Stimulated activated effector memory CD8-positive, alpha-beta T cell treated with anti-CD3 and anti-CD28 coated beads, Interleukin-12 subunit alpha, Interleukin-12 subunit beta, amount 100 ng/mL, for 72 hours (primary cell): ENCODE measurements around the gene RBM33.
"Not testable (repeated sequence)": the region's sequence is repeated elsewhere in the genome, so short reads cannot be mapped to it uniquely, and the experiment has no call there.

Experiments
- ATAC-seq: fragments of 150-1000 bp; cut with Tn5 transposase; 2 replicates; pipeline ENCODE4 v1.10.0; 2021
- DNase-seq, 2 donors: peaks; one replicate each; pipeline ENCODE4 v3.0.0; 2021 to 2022; ENCODE audit warnings: low spot score in 2 of 2
- H3K27ac Mint-ChIP-seq: one replicate; pipeline ENCODE4 v1.8.0; 2022; ENCODE audit warnings: mild to moderate bottlenecking, mixed read lengths
- H3K36me3 Mint-ChIP-seq: one replicate; pipeline ENCODE4 v1.8.0; 2022; ENCODE audit warnings: mild to moderate bottlenecking, mixed read lengths
- H3K4me1 Mint-ChIP-seq: one replicate; pipeline ENCODE4 v1.8.0; 2022; ENCODE audit warnings: mixed read lengths
- H3K4me3 Mint-ChIP-seq: one replicate; pipeline ENCODE4 v1.8.0; 2022; ENCODE audit warnings: mild to moderate bottlenecking, mixed read lengths
- H3K9me3 Mint-ChIP-seq: one replicate; pipeline ENCODE4 v1.8.0; 2022; ENCODE audit warnings: mixed read lengths

RBM33 gene

GRCh38 chr7:155644178-155644970 lies at the start of gene RBM33:
TSS of gene RBM33 (plus strand) at chr7:155644661. CDS start at chr7:155644877, 216 bp downstream.
- Mint-ChIP-seq H3K36me3 (peaks cover 84% of the 10 kb centered on the region), H3K27ac (peak within 1 kb of the TSS; percentile 99), H3K4me3 (peak within 1 kb of the TSS; percentile 95), H3K9me3 (peaks cover 8% of the 10 kb centered on the region), H3K4me1 (peaks cover 39% of the 10 kb centered on the region)
- ATAC-seq (peak; percentile 92), DNase-seq (peak; percentile 77 to 91)

GRCh38 chr7:155594961-155595366 lies 49.5 kb upstream of the RBM33 start:
- H3K36me3 Mint-ChIP-seq, result no peaks in the 10 kb centered on the region
- no peaks in the 10 kb centered on the region for H3K9me3 Mint-ChIP-seq
- H3K4me3 Mint-ChIP-seq, result no peak overlapping the region
- H3K27ac Mint-ChIP-seq, result no peak overlapping the region
- ATAC-seq (no peak), DNase-seq (no peak)
- peaks cover 9% of the 10 kb centered on the region for H3K4me1 Mint-ChIP-seq

DNA sequence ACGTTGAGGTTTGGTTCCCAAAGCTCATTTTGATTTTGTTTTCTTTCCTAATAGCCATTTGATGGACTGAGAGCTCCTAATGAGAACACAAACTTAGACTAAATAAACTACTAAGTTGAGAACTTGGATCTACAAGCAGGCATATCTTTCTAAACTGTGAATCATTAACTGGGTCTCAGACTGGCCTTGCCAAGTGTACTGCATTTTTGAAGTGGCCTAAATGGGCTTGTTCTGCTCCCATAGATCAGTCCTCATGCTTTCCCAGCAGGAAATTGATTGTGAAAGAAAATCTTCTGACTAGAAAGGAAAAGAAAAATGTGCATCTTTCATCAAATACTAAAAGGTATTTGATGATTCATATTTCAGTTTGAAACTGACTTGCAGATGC lies 46.7 kb upstream of the RBM33 start:
- DNase-seq (no peak), ATAC-seq (no peak)
- Mint-ChIP-seq H3K4me1 (peaks cover 9% of the 10 kb centered on the region), H3K4me3 (no peak overlapping the region), H3K27ac (no peak overlapping the region), H3K9me3 (no peaks in the 10 kb centered on the region), H3K36me3 (no peaks in the 10 kb centered on the region)

DNA sequence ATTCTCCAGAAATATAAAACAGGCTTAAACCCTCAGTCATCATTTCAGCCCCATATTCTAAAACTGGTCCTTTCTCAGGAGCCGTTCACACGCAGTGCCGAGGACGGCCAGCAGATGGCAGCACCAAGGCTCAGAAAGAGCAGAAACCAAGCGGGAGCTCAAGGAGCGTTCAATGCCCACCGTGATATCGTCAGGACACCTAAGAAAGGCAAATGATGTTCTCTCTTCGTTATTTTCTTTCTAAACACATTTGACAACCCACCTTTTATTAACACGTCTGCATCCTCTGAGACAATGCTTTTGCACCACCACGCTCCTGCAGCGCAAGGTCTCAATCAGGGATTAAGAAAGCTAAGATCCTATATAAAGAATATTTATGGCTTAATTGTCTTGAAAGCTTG lies 45.7 kb upstream of the RBM33 start:
- Mint-ChIP-seq H3K27ac (no peak overlapping the region), H3K9me3 (no peaks in the 10 kb centered on the region), H3K36me3 (no peaks in the 10 kb centered on the region), H3K4me3 (no peak overlapping the region), H3K4me1 (peaks cover 9% of the 10 kb centered on the region)
- ATAC-seq (peak; percentile 82), DNase-seq (peak; percentile 91 to 95)

GRCh38 chr7:155602156-155602555 lies 42.3 kb upstream of the RBM33 start:
- Mint-ChIP-seq H3K9me3 (no peaks in the 10 kb centered on the region), H3K4me3 (no peak overlapping the region), H3K36me3 (no peaks in the 10 kb centered on the region), H3K27ac (no peak overlapping the region), H3K4me1 (peaks cover 9% of the 10 kb centered on the region)
- no peak for ATAC-seq
- no peak for DNase-seq

- Mint-ChIP-seq H3K9me3 (no peaks in the 10 kb centered on the region), H3K4me3 (no peak overlapping the region), H3K4me1 (peaks cover 9% of the 10 kb centered on the region), H3K27ac (no peak overlapping the region), H3K36me3 (no peaks in the 10 kb centered on the region)
- DNase-seq (no peak), ATAC-seq (no peak)
Observed at GRCh38 chr7:155602750-155603149, 41.7 kb upstream of the RBM33 start.

GRCh38 chr7:155603205-155603857 lies 41.1 kb upstream of the RBM33 start:
- ATAC-seq (no peak), DNase-seq (no peak)
- Mint-ChIP-seq H3K4me3 (no peak overlapping the region), H3K9me3 (no peaks in the 10 kb centered on the region), H3K27ac (no peak overlapping the region), H3K4me1 (peaks cover 8% of the 10 kb centered on the region), H3K36me3 (no peaks in the 10 kb centered on the region)

DNA sequence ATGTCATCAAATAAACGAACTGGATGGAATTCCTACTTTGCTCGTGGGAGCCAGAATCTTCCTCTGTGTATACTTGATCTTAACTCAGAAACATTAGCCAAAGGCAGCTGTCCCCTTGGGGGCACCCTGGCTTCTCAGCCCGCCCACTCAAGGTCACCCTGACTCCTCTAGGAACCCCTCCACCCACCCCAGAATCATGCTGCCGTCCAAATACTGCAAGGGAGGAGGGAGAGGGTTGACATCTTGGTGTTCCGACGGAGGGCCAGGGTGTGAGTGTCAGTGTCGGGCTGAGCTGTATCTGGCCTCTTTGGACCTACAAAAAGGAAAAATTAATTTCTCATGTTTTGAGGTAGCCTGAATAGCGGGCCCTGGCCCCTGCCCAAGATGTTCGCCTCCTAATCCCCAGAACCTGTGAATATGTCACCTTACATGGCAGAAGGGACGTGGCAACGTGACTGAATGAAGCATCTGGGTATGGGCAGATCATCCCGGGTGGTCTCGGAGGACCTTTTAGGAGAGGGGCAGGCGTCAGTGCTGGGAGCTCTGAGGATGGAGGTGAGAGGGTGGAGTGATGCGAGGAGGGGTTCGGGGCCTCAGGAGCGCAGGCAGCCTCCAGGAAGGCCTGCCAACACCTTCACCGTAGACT lies 40.5 kb upstream of the RBM33 start:
- H3K27ac Mint-ChIP-seq, result no peak overlapping the region
- no peak for DNase-seq
- no peak for ATAC-seq
- H3K4me1 Mint-ChIP-seq, result peaks cover 2% of the 10 kb centered on the region
- no peaks in the 10 kb centered on the region for H3K36me3 Mint-ChIP-seq
- no peak overlapping the region for H3K4me3 Mint-ChIP-seq
- no peaks in the 10 kb centered on the region for H3K9me3 Mint-ChIP-seq

- no peaks in the 10 kb centered on the region for H3K4me1 Mint-ChIP-seq
- H3K36me3 Mint-ChIP-seq, result no peaks in the 10 kb centered on the region
- DNase-seq, result no peak
- no peaks in the 10 kb centered on the region for H3K9me3 Mint-ChIP-seq
- H3K4me3 Mint-ChIP-seq, result no peak overlapping the region
- ATAC-seq, result no peak
- H3K27ac Mint-ChIP-seq, result no peak overlapping the region
Observed at GRCh38 chr7:155604504-155604997, 39.9 kb upstream of the RBM33 start.

DNA sequence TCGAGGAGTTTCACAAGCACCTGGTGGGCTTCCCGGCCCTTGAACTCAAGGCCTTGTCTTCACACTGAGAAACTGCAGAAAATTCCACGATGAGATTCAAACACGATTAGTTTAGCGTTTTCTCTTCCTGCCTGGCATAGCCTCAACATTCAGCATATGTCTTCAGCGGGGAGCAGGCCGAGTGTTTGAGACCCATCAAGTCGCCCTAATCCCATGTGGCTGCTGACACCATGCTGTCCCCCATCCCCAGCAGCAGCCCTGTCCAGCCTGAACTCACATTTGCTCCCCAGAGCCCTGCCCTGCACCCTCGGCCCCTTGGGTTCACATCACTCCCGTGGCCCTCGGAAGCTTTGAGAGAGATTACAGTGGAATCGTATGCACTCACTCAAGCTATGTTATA lies 35.3 kb upstream of the RBM33 start:
- no peak overlapping the region for H3K4me3 Mint-ChIP-seq
- DNase-seq (no peak), ATAC-seq (no peak)
- peaks cover 14% of the 10 kb centered on the region for H3K4me1 Mint-ChIP-seq
- H3K27ac Mint-ChIP-seq, result no peak overlapping the region
- H3K9me3 Mint-ChIP-seq, result no peaks in the 10 kb centered on the region
- no peaks in the 10 kb centered on the region for H3K36me3 Mint-ChIP-seq

DNA sequence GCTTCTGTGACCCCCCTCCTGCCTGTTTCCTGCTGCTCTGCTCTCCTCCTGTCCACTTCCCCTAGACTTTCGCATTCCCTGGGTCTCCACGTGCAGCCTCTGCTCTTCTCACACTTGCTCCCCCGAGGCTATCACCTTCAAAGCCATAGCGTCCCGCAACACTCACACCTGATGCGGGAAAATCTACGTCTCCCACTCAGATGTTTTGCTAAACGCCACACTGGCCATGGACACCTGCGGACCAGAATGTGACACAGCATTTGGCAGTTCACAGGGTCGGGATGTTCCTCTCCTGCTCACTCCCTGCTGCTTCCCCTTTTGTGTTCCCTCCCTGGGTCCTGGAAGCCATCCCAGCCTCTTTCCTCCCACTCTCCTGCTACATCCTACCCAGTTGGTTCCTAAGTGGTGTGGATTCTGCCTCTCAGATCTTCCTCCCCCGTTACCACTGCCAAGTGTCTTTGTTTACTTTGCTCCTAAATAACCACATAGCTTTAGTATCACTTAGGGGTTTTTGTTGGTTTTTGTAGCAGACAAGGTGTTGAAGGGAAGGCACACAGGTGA lies 33.7 kb upstream of the RBM33 start:
- Mint-ChIP-seq H3K4me3 (no peak overlapping the region), H3K36me3 (no peaks in the 10 kb centered on the region), H3K27ac (no peak overlapping the region), H3K9me3 (no peaks in the 10 kb centered on the region), H3K4me1 (peaks cover 14% of the 10 kb centered on the region)
- DNase-seq (no peak), ATAC-seq (no peak)

GRCh38 chr7:155611808-155612447 lies 32.5 kb upstream of the RBM33 start:
- no peak overlapping the region for H3K4me3 Mint-ChIP-seq
- peaks cover 14% of the 10 kb centered on the region for H3K4me1 Mint-ChIP-seq
- H3K36me3 Mint-ChIP-seq, result no peaks in the 10 kb centered on the region
- no peak overlapping the region for H3K27ac Mint-ChIP-seq
- ATAC-seq (no peak), DNase-seq (no peak)
- no peaks in the 10 kb centered on the region for H3K9me3 Mint-ChIP-seq

DNA sequence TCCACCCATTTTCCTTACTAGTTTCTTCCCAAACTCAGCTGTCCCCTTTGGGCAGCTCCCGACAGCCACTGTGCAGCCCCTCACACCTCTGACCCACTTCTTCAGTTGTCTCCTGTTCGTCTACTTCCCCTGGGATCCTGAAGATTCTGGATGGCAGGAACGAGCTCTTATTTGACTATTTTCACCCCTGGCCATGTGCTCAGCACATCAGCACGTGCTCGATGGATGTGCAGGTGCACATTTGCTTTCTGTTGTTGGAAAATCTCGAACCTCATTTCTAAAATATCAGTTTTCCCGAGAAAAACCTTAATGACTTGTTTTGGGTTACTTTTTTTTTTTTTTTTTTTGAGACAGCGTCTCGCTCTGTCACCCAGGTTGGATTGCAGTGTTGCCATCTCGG lies 31.8 kb upstream of the RBM33 start:
- DNase-seq (no peak), ATAC-seq (no peak)
- H3K36me3 Mint-ChIP-seq, result no peaks in the 10 kb centered on the region
- H3K4me3 Mint-ChIP-seq, result no peak overlapping the region
- H3K4me1 Mint-ChIP-seq, result peaks cover 14% of the 10 kb centered on the region
- no peak overlapping the region for H3K27ac Mint-ChIP-seq
- H3K9me3 Mint-ChIP-seq, result no peaks in the 10 kb centered on the region

DNA sequence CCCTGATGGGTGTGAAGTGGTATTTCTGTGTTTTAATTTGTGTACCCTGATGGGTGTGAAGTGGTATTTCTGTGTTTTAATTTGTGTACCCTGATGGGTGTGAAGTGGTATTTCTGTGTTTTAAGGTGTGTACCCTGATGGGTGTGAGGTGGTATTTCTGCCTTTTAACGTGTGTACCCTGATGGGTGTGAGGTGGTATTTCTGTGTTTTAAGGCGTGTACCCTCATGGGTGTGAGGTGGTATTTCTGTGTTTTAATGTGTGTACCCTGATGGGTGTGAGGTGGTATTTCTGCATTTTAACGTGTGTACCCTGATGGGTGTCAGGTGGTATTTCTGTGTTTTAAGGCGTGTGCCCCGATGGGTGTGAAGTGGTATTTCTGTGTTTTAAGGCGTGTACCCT lies 29.4 kb upstream of the RBM33 start:
- H3K4me3 Mint-ChIP-seq, H3K27ac Mint-ChIP-seq, DNase-seq, H3K36me3 Mint-ChIP-seq, H3K9me3 Mint-ChIP-seq, ATAC-seq: not testable (repeated sequence)
- peaks cover 14% of the 10 kb centered on the region for H3K4me1 Mint-ChIP-seq
